HepG2 (cell line): ENCODE measurements around the gene SMARCD1. TPM values are rescaled to one million over a fixed set of nuclear protein-coding genes. Genes with fewer than 3 reads are reported as not detected.

Experiments used
- ATF7-NPFF ChIP-seq: sonication (generic); formaldehyde crosslinking; IDR thresholded peaks from 2 replicates; pipeline ENCODE4 v1.8.1; 2023; ENCODE audit warnings: mild to moderate bottlenecking, low read depth, missing genetic modification reagents, moderate library complexity
- CREB1 ChIP-seq, 2 experiments: fragments of 450-650 bp in 1 of 2; IDR thresholded peaks; 2 replicates each; pipeline ENCODE4 v1.6.1; 2016 to 2017; ENCODE audit warnings: control low read depth in 1 of 2, mild to moderate bottlenecking in 1 of 2, missing compliant biosample characterization in 1 of 2, missing genetic modification characterization in 1 of 2
- CREBL2 ChIP-seq: sonication (generic); formaldehyde crosslinking; IDR thresholded peaks from 2 replicates; pipeline ENCODE4 v1.8.1; 2023; ENCODE audit warnings: missing genetic modification reagents, mild to moderate bottlenecking, borderline replicate concordance
- ETV5 ChIP-seq: IDR thresholded peaks from 2 replicates; pipeline ENCODE4 v1.6.1; 2018; ENCODE audit warnings: missing biosample characterization, missing genetic modification reagents, inconsistent platforms, borderline replicate concordance
- GATAD2A ChIP-seq: IDR thresholded peaks from 2 replicates; pipeline ENCODE4 v1.6.1; 2016
- IRF2 ChIP-seq: IDR thresholded peaks from 2 replicates; pipeline ENCODE4 v1.6.1; 2018; ENCODE audit warnings: missing genetic modification reagents, missing compliant biosample characterization
- IRF9 ChIP-seq: sonication (generic); formaldehyde crosslinking; IDR thresholded peaks from 2 replicates; pipeline ENCODE4 v1.8.0; 2022; ENCODE audit warnings: missing genetic modification reagents, mild to moderate bottlenecking, borderline replicate concordance
- KDM5B ChIP-seq: sonication (generic); formaldehyde crosslinking; IDR thresholded peaks from 2 replicates; pipeline ENCODE4 v1.4.0; 2020; ENCODE audit warnings: missing genetic modification reagents, mild to moderate bottlenecking, borderline replicate concordance
- LRRFIP1 ChIP-seq: sonication (generic); formaldehyde crosslinking; conservative IDR thresholded peaks from 2 replicates; pipeline ENCODE4 v1.4.0; 2020; ENCODE audit warnings: missing genetic modification reagents
- NR2F2 ChIP-seq: IDR thresholded peaks from 2 replicates; pipeline ENCODE4 v1.6.1; 2012; ENCODE audit warnings: low read depth, inconsistent platforms, borderline replicate concordance
- PRPF4 ChIP-seq: fragments of 200-400 bp; formaldehyde crosslinking; IDR thresholded peaks from 2 replicates; pipeline ENCODE4 v1.6.1; 2016; ENCODE audit warnings: low read length, low read depth; ENCODE audit not compliant: poor library complexity, severe bottlenecking
- SALL1 ChIP-seq: sonication (generic); formaldehyde crosslinking; IDR thresholded peaks from 2 replicates; pipeline ENCODE4 v1.8.0; 2022; ENCODE audit warnings: mild to moderate bottlenecking, missing genetic modification reagents
- TAF15 ChIP-seq: fragments of 200-400 bp; formaldehyde crosslinking; IDR thresholded peaks from one replicate; pipeline ENCODE4 v1.6.1; 2018; ENCODE audit warnings: mild to moderate bottlenecking, low read depth, low read length; ENCODE audit not compliant: poor library complexity, severe bottlenecking
- TIGD3 ChIP-seq: sonication (generic); formaldehyde crosslinking; IDR thresholded peaks from 2 replicates; pipeline ENCODE4 v1.5.1; 2020; ENCODE audit warnings: mild to moderate bottlenecking, missing genetic modification reagents, borderline replicate concordance
- TP53 ChIP-seq: sonication (generic); formaldehyde crosslinking; conservative IDR thresholded peaks from 2 replicates; pipeline ENCODE4 v1.4.0; 2020; ENCODE audit warnings: missing genetic modification reagents
- TSC22D2 ChIP-seq: sonication (generic); formaldehyde crosslinking; IDR thresholded peaks from 2 replicates; pipeline ENCODE4 v1.5.1; 2020; ENCODE audit warnings: missing genetic modification reagents, mild to moderate bottlenecking, borderline replicate concordance
- ZNF225 ChIP-seq: sonication (generic); formaldehyde crosslinking; IDR thresholded peaks from 2 replicates; pipeline ENCODE4 v1.4.0; 2020; ENCODE audit warnings: mild to moderate bottlenecking, missing genetic modification reagents
- ZNF235 ChIP-seq: sonication (generic); formaldehyde crosslinking; IDR thresholded peaks from 2 replicates; pipeline ENCODE4 v1.8.1; 2023; ENCODE audit warnings: mild to moderate bottlenecking, missing genetic modification reagents, borderline replicate concordance
- ZNF616 ChIP-seq: sonication (generic); formaldehyde crosslinking; IDR thresholded peaks from 2 replicates; pipeline ENCODE4 v1.5.0; 2020; ENCODE audit warnings: low read depth, mild to moderate bottlenecking, missing genetic modification reagents
- ZNF639 ChIP-seq: conservative IDR thresholded peaks from 2 replicates; pipeline ENCODE4 v1.6.1; 2018; ENCODE audit warnings: missing genetic modification reagents
- ZNF703 ChIP-seq: sonication (generic); formaldehyde crosslinking; IDR thresholded peaks from 2 replicates; pipeline ENCODE4 v1.5.1; 2020; ENCODE audit warnings: missing genetic modification reagents, mild to moderate bottlenecking, moderate library complexity, borderline replicate concordance
- ZNF713 ChIP-seq: sonication (generic); formaldehyde crosslinking; IDR thresholded peaks from 2 replicates; pipeline ENCODE4 v1.4.0; 2020; ENCODE audit warnings: mild to moderate bottlenecking, missing genetic modification reagents
- ZNF747 ChIP-seq: sonication (generic); formaldehyde crosslinking; IDR thresholded peaks from 2 replicates; pipeline ENCODE4 v1.8.1; 2023; ENCODE audit warnings: missing genetic modification reagents, mild to moderate bottlenecking, borderline replicate concordance
- ZNF768 ChIP-seq: sonication (generic); formaldehyde crosslinking; IDR thresholded peaks from 2 replicates; pipeline ENCODE4 v1.4.0; 2020; ENCODE audit warnings: missing genetic modification reagents
- polyA plus RNA-seq, 8 experiments: library from polyadenylated mRNA; depleted of rRNA in 3 of 8; stranded (reverse) in 7 of 8; unstranded in 1 of 8; fragments of >200 nt; fragmentation: Illumina TruSeq in 4 of 8; extraction: Trizol in 4 of 8; gene quantifications; 2 replicates each; pipeline versions ENCODE4 v1.2.1 to v1.2.3, GENCODE V29; 2011 to 2016; ENCODE audit warnings: low read depth in 4 of 8, missing spikeins in 1 of 8, mixed read lengths in 1 of 8; ENCODE audit not compliant: insufficient read depth in 1 of 8
- total RNA-seq, 5 experiments: library from RNA; depleted of rRNA; stranded (reverse); fragments of >200 nt; fragmentation: Illumina TruSeq; extraction: Trizol; gene quantifications; 2 replicates each; pipeline ENCODE4 v1.2.3, GENCODE V29; 2016; ENCODE audit warnings: low read depth in 1 of 5

SMARCD1 gene
- total and polyA plus RNA-seq, 2 of the 13 experiments (the other 11 are each of a cell fraction or from before 2014, with no cell fraction given) = 51.7 to 54.6 TPM

GRCh38 chr12:50103767-50104321 lies 18.7 kb downstream of the SMARCD1 start, which contains the start of gene GPD1 (continued):
- TF ChIP-seq LRRFIP1 (CRISPR knock-in tag) (no peak), PRPF4 (no peak), TP53 (CRISPR knock-in tag) (no peak), ZNF747 (CRISPR knock-in tag) (no peak), GATAD2A (CRISPR knock-in tag) (peak; percentile 29; the same call in 1 of the 2 replicates), KDM5B (CRISPR knock-in tag) (no peak; the same call in 1 of the 2 replicates), IRF2 (CRISPR knock-in tag) (no peak), ZNF768 (no peak), SALL1 (CRISPR knock-in tag) (no peak), ZNF225 (no peak), ZNF235 (CRISPR knock-in tag) (no peak), ETV5 (no peak), ZNF616 (CRISPR knock-in tag) (no peak), NR2F2 (no peak), CREB1 (IDR thresholded peaks at IDR 0.05) (no peak), CREB1 (CRISPR knock-in tag; IDR thresholded peaks at IDR 0.05) (no peak), ATF7-NPFF (CRISPR knock-in tag) (no peak), TAF15 (no peak), TIGD3 (CRISPR knock-in tag) (0 out of 2 replicates have a peak, but pooled peaks have one; percentile 45), ZNF639 (CRISPR knock-in tag) (no peak), ZNF713 (CRISPR knock-in tag) (no peak), IRF9 (CRISPR knock-in tag) (0 out of 2 replicates have a peak, but pooled peaks have one; percentile 13), ZNF703 (CRISPR knock-in tag) (no peak), CREBL2 (no peak), TSC22D2 (peak; percentile 61; the same call in 1 of the 2 replicates)
